Muscle layer of colon (tissue), 2 donors: ENCODE measurements around the gene PNPLA2.

ENCODE experiments used
- H3K27ac ChIP-seq: one replicate; pipeline ENCODE4 v1.7.0; 2013; ENCODE audit warnings: low read depth, mild to moderate bottlenecking, low read length, moderate library complexity
- H3K27me3 ChIP-seq, 2 donors: one replicate each; pipeline ENCODE4 v1.7.0; 2013; ENCODE audit warnings: low read length in 2 of 2, mild to moderate bottlenecking in 2 of 2; ENCODE audit not compliant: insufficient read depth in 2 of 2, control insufficient read depth in 1 of 2
- H3K36me3 ChIP-seq: one replicate; pipeline ENCODE4 v1.7.0; 2013; ENCODE audit warnings: mild to moderate bottlenecking, low read length; ENCODE audit not compliant: insufficient read depth
- H3K4me1 ChIP-seq: one replicate; pipeline ENCODE4 v1.7.0; 2013; ENCODE audit warnings: mild to moderate bottlenecking, low read length; ENCODE audit not compliant: insufficient read depth
- H3K4me3 ChIP-seq, 2 donors: one replicate each; pipeline ENCODE4 v1.7.0; 2013; ENCODE audit warnings: low read length in 2 of 2, low read depth in 1 of 2, mild to moderate bottlenecking in 1 of 2, moderate library complexity in 1 of 2
- H3K9ac ChIP-seq: one replicate; pipeline ENCODE4 v1.7.0; 2013; ENCODE audit warnings: low read length
- H3K9me3 ChIP-seq: one replicate; pipeline ENCODE4 v1.7.0; 2013; ENCODE audit warnings: mild to moderate bottlenecking, low read length
- donor health status: abdominal sarcoma.
- donor health status: Adenocarcinoma of cecum.

The PNPLA2 gene

GRCh38 chr11:856397-856796 lies 37.7 kb downstream of the PNPLA2 start:
- Histone ChIP-seq H3K27me3 (no peaks in the 10 kb centered on the region), H3K9me3 (no peaks in the 10 kb centered on the region), H3K9ac (no peak overlapping the region), H3K27ac (no peak overlapping the region), H3K36me3 (no peaks in the 10 kb centered on the region), H3K4me1 (peaks cover 19% of the 10 kb centered on the region), H3K4me3 (no peak overlapping the region)

- H3K9me3 ChIP-seq = no peaks in the 10 kb centered on the region
- no peaks in the 10 kb centered on the region for H3K36me3 ChIP-seq
- H3K9ac ChIP-seq = no peak overlapping the region
- peaks cover 0 to 4% of the 10 kb centered on the region in 2 donors for H3K27me3 ChIP-seq
- H3K4me1 ChIP-seq = peaks cover 19% of the 10 kb centered on the region
- no peak overlapping the region for H3K27ac ChIP-seq
- H3K4me3 ChIP-seq = no peak overlapping the region
Observed at GRCh38 chr11:858053-858761, 39.5 kb downstream of the PNPLA2 start.

- no peak overlapping the region for H3K27ac ChIP-seq
- no peak overlapping the region for H3K9ac ChIP-seq
- no peaks in the 10 kb centered on the region for H3K9me3 ChIP-seq
- peaks cover 19% of the 10 kb centered on the region for H3K4me1 ChIP-seq
- H3K27me3 ChIP-seq = peaks cover 0 to 4% of the 10 kb centered on the region in 2 donors
- peaks cover 4% of the 10 kb centered on the region for H3K36me3 ChIP-seq
- H3K4me3 ChIP-seq = peak overlapping the region in 1 of 2 donors; percentile 29
Observed at GRCh38 chr11:858762-859339, 40.1 kb downstream of the PNPLA2 start.

- Histone ChIP-seq H3K9ac (no peak overlapping the region), H3K27me3 (peaks cover 0 to 4% of the 10 kb centered on the region in 2 donors), H3K9me3 (no peaks in the 10 kb centered on the region), H3K4me1 (peaks cover 19% of the 10 kb centered on the region), H3K27ac (peak overlapping the region; percentile 90), H3K4me3 (peak overlapping the region; percentile 29 to 53), H3K36me3 (peaks cover 4% of the 10 kb centered on the region)
Observed at GRCh38 chr11:859394-860131, 40.8 kb downstream of the PNPLA2 start.

GRCh38 chr11:860234-861104 lies 41.8 kb downstream of the PNPLA2 start:
- peak overlapping the region; percentile 90 for H3K27ac ChIP-seq
- peak overlapping the region; percentile 29 to 53 for H3K4me3 ChIP-seq
- peaks cover 4% of the 10 kb centered on the region for H3K36me3 ChIP-seq
- H3K27me3 ChIP-seq = peaks cover 0 to 4% of the 10 kb centered on the region in 2 donors
- H3K9ac ChIP-seq = no peak overlapping the region
- peaks cover 19% of the 10 kb centered on the region for H3K4me1 ChIP-seq
- H3K9me3 ChIP-seq = no peaks in the 10 kb centered on the region

- no peaks in the 10 kb centered on the region for H3K9me3 ChIP-seq
- no peak overlapping the region for H3K27ac ChIP-seq
- peaks cover 19% of the 10 kb centered on the region for H3K4me1 ChIP-seq
- peaks cover 0 to 4% of the 10 kb centered on the region in 2 donors for H3K27me3 ChIP-seq
- no peak overlapping the region for H3K9ac ChIP-seq
- H3K36me3 ChIP-seq = peaks cover 4% of the 10 kb centered on the region
- H3K4me3 ChIP-seq = no peak overlapping the region
Observed at GRCh38 chr11:861105-861479, 42.4 kb downstream of the PNPLA2 start.

- no peak overlapping the region for H3K9ac ChIP-seq
- H3K4me3 ChIP-seq = no peak overlapping the region
- H3K27me3 ChIP-seq = peaks cover 0 to 4% of the 10 kb centered on the region in 2 donors
- no peak overlapping the region for H3K27ac ChIP-seq
- H3K4me1 ChIP-seq = peaks cover 19% of the 10 kb centered on the region
- no peaks in the 10 kb centered on the region for H3K9me3 ChIP-seq
- H3K36me3 ChIP-seq = peaks cover 4% of the 10 kb centered on the region
Observed at GRCh38 chr11:862081-862661, 43.5 kb downstream of the PNPLA2 start.

GRCh38 chr11:862696-863022 lies 43.9 kb downstream of the PNPLA2 start:
- Histone ChIP-seq H3K27ac (no peak overlapping the region), H3K9me3 (no peaks in the 10 kb centered on the region), H3K36me3 (peaks cover 4% of the 10 kb centered on the region), H3K9ac (no peak overlapping the region), H3K27me3 (peaks cover 0 to 4% of the 10 kb centered on the region in 2 donors), H3K4me3 (no peak overlapping the region), H3K4me1 (peaks cover 19% of the 10 kb centered on the region)

GRCh38 chr11:863023-863909 lies 44.6 kb downstream of the PNPLA2 start:
- H3K36me3 ChIP-seq = peaks cover 6% of the 10 kb centered on the region
- no peak overlapping the region for H3K4me3 ChIP-seq
- peaks cover 19% of the 10 kb centered on the region for H3K4me1 ChIP-seq
- H3K9me3 ChIP-seq = no peaks in the 10 kb centered on the region
- no peak overlapping the region for H3K27ac ChIP-seq
- H3K27me3 ChIP-seq = peaks cover 0 to 4% of the 10 kb centered on the region in 2 donors
- H3K9ac ChIP-seq = no peak overlapping the region
